ENCODE measurements around the gene RUNX1. TPM values are rescaled to one million over a fixed set of nuclear protein-coding genes. Genes with fewer than 3 reads are reported as not detected.

RUNX1 gene
- total and polyA plus RNA-seq, 8 donors: 7.5 to 89.6 (median 10.8) TPM

- intact Hi-C loops (cut with DNase I): no loop called here
- no peak for TF ChIP-seq CTCF (IDR thresholded peaks at IDR 0.05)
- Histone ChIP-seq H3K27ac (no peak overlapping the region), H3K36me3 (no peaks in the 10 kb centered on the region), H3K27me3 (no peaks in the 10 kb centered on the region), H3K4me3 (no peak overlapping the region), H3K4me1 (peaks cover 8 to 40% of the 10 kb centered on the region in 2 donors), H3K9me3 (no peaks in the 10 kb centered on the region)
- DNase-seq (no peak), ATAC-seq (no peak)
Measured at GRCh38 chr21:34988139-34988538, 61.0 kb downstream of the RUNX1 start.

- H3K36me3 ChIP-seq: no peaks in the 10 kb centered on the region
- DNase-seq (no peak), ATAC-seq (no peak)
- no peaks in the 10 kb centered on the region for H3K9me3 ChIP-seq
- no peaks in the 10 kb centered on the region for H3K27me3 ChIP-seq
- peaks cover 12 to 46% of the 10 kb centered on the region in 2 donors for H3K4me1 ChIP-seq
- no peak for TF ChIP-seq CTCF (IDR thresholded peaks at IDR 0.05)
- intact Hi-C loops (cut with DNase I): no loop called here
- peak overlapping the region in 1 of 2 donors; percentile 48 for H3K27ac ChIP-seq
- H3K4me3 ChIP-seq: no peak overlapping the region
Measured at GRCh38 chr21:34987501-34988072, 61.5 kb downstream of the RUNX1 start.

DNA sequence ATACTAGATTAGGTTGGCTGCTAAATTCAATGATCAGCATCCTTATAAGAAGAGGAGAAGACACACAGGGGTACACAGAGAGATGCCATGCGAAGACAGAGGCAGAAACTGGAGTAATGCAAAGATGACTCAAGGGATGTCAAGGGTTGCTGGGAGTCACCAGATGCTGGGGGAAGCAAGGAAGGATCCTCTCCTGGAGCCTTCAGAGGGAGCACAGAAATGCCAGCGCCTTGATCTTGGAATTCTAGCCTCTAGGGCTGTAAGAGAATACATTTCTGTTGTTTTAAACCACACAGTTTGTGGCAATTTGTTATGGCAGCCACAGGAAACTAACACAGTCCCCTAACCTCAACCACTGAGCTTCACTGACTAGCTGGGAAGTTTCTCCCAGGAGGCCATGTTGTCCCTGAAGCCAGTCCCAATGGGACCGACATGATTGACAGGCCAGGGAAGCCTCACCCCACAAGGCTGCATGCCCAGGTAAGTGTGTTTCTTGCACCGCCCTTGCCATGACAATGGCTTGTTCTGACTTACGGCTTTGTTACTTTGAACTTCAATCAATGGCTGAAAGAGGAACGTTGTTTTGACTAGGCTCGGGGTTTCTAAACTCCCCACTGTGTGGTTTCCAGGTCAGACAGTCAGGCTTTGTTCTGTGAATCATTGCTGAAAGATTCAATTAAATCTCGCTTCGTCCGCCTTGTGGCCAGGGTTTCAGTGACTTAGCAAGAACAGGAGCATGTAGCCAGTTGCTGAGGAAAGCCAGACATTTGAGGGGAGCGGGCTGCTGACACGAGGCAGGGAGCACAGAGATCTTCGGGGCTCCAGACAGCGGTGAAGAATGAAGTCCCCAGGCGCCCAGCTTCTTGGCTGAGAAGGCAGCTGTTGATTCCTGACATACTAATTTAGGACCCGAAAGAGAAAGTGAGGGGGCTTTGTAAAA, 62.3 kb downstream of the RUNX1 start:
- peak in 1 of 4 donors; percentile 44 for DNase-seq
- intact Hi-C loops (cut with DNase I): no loop called here
- peak overlapping the region in 1 of 2 donors; percentile 48 for H3K27ac ChIP-seq
- H3K27me3 ChIP-seq: no peaks in the 10 kb centered on the region
- peak; percentile 31 for ATAC-seq
- no peaks in the 10 kb centered on the region for H3K36me3 ChIP-seq
- no peak for TF ChIP-seq CTCF (IDR thresholded peaks at IDR 0.05)
- H3K4me3 ChIP-seq: no peak overlapping the region
- H3K4me1 ChIP-seq: peaks cover 14 to 48% of the 10 kb centered on the region in 2 donors
- no peaks in the 10 kb centered on the region for H3K9me3 ChIP-seq

DNA sequence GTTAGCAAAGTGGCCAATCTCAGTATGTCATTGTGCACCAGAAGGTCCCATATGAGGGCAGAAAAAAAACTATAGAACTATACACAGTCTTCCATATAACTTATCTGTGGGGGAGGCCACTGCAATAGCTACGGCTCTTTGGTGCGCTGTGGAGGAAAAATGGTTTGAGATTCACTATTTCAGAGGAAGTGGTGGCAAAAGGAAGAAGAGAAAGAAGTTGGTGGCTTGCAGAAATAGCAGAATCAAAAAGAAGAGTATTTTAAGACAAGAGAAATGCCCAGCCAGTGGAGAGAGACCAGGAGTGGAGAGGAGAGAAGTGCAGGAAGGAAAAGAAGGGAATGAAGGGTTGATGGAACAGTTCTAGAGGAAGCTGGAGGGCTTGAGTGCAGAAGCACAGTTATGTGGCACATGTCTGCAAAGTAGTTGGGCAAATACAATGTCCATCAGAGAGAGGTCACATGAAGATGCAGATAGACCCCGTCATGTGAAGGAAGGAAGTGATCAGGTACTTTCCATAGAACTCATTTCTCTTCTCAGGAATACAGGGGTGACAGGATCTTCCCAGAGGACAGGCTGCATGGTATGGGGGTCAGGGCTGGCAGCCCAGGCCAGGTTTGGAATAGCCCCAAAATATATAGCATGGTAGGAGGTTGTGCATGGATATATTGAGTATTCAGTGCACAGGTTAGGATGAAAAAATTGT, 64.6 kb downstream of the RUNX1 start:
- H3K36me3 ChIP-seq: no peaks in the 10 kb centered on the region
- no peak for TF ChIP-seq CTCF (IDR thresholded peaks at IDR 0.05)
- no peaks in the 10 kb centered on the region for H3K9me3 ChIP-seq
- intact Hi-C loops (cut with DNase I): no loop called here
- H3K4me3 ChIP-seq: no peak overlapping the region
- ATAC-seq: no peak
- DNase-seq: no peak
- no peaks in the 10 kb centered on the region for H3K27me3 ChIP-seq
- peaks cover 14 to 44% of the 10 kb centered on the region in 2 donors for H3K4me1 ChIP-seq
- H3K27ac ChIP-seq: peak overlapping the region in 1 of 2 donors; percentile 30

DNA sequence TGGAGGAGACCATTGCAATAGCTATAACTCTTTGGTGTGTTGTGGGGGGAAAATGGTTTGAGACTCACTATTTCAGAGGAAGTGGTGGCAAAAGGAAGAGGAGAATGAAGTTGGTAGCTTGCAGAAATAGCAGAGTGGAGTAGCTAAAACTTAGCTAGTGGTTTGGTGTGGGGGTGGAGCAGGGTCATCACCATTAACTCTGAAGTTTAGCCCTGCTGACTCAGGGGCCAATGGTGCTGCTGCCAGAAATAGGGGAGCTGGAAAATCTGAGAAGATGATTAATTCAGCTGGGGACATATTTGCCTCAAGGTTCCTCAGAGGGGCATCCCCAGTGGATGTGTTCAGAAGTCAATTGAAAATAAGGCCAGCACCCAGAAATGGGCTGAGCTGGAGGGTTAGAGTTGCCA, 65.4 kb downstream of the RUNX1 start:
- H3K9me3 ChIP-seq: no peaks in the 10 kb centered on the region
- no peak overlapping the region for H3K4me3 ChIP-seq
- peaks cover 14 to 44% of the 10 kb centered on the region in 2 donors for H3K4me1 ChIP-seq
- intact Hi-C loops (cut with DNase I): no loop called here
- peak overlapping the region; percentile 59 to 75 for H3K27ac ChIP-seq
- no peaks in the 10 kb centered on the region for H3K36me3 ChIP-seq
- no peak for TF ChIP-seq CTCF (IDR thresholded peaks at IDR 0.05)
- no peaks in the 10 kb centered on the region for H3K27me3 ChIP-seq
- DNase-seq (no peak), ATAC-seq (peak; percentile 53)
